HEK293 (cell line): ENCODE data around the gene PNCK.
A peak's percentile ranks its signal among the peaks of the same experiment; 100 is the strongest.

Experiments
- CTCF ChIP-seq: fragments of 450-650 bp; formaldehyde crosslinking; IDR thresholded peaks from 2 replicates; pipeline ENCODE4 v1.5.1; 2016; ENCODE audit warnings: missing biosample characterization, missing genetic modification characterization
- PRDM4 ChIP-seq: fragments of 450-650 bp; formaldehyde crosslinking; IDR thresholded peaks from 2 replicates; pipeline ENCODE4 v1.5.1; 2017; ENCODE audit warnings: missing biosample characterization, missing genetic modification characterization
- SP3 ChIP-seq: fragments of 450-650 bp; formaldehyde crosslinking; IDR thresholded peaks from 2 replicates; pipeline ENCODE4 v1.5.1; 2016; ENCODE audit warnings: missing biosample characterization, missing genetic modification characterization
- WT1 ChIP-seq: fragments of 450-650 bp; formaldehyde crosslinking; IDR thresholded peaks from 2 replicates; pipeline ENCODE4 v1.5.1; 2016; ENCODE audit warnings: missing biosample characterization, missing genetic modification characterization
- ZBTB26 ChIP-seq: fragments of 450-650 bp; formaldehyde crosslinking; optimal IDR thresholded peaks from 2 replicates; pipeline ENCODE3; 2016; ENCODE audit warnings: missing biosample characterization, mild to moderate bottlenecking, missing genetic modification characterization
- ZBTB8A ChIP-seq: fragments of 450-650 bp; formaldehyde crosslinking; IDR thresholded peaks from 2 replicates; pipeline ENCODE4 v1.5.1; 2016; ENCODE audit warnings: missing biosample characterization, missing genetic modification characterization
- ZNF114 ChIP-seq: fragments of 450-650 bp; formaldehyde crosslinking; IDR thresholded peaks from 2 replicates; pipeline ENCODE4 v1.5.0; 2017; ENCODE audit warnings: missing biosample characterization, missing genetic modification characterization
- ZNF184 ChIP-seq: fragments of 450-650 bp; IDR thresholded peaks from 2 replicates; pipeline ENCODE4 v1.5.1; 2018; ENCODE audit warnings: missing biosample characterization, mild to moderate bottlenecking, missing genetic modification characterization
- ZNF266 ChIP-seq: fragments of 450-650 bp; formaldehyde crosslinking; IDR thresholded peaks from 2 replicates; pipeline ENCODE4 v1.5.1; 2016; ENCODE audit warnings: missing biosample characterization, missing genetic modification characterization, low read depth
- ZNF366 ChIP-seq: fragments of 450-650 bp; formaldehyde crosslinking; conservative IDR thresholded peaks from 2 replicates; pipeline ENCODE4 v1.5.1; 2016; ENCODE audit warnings: missing biosample characterization, missing genetic modification characterization
- ZNF426 ChIP-seq: fragments of 450-650 bp; formaldehyde crosslinking; IDR thresholded peaks from 2 replicates; pipeline ENCODE4 v1.5.1; 2017; ENCODE audit warnings: missing biosample characterization, missing genetic modification characterization, mild to moderate bottlenecking, inconsistent platforms, moderate library complexity
- ZNF518A ChIP-seq: fragments of 450-650 bp; formaldehyde crosslinking; conservative IDR thresholded peaks from 2 replicates; pipeline ENCODE4 v1.5.1; 2016; ENCODE audit warnings: low read depth, missing biosample characterization, missing genetic modification characterization
- ZNF529 ChIP-seq: fragments of 450-650 bp; formaldehyde crosslinking; IDR thresholded peaks from 2 replicates; pipeline ENCODE4 v1.5.1; 2017; ENCODE audit warnings: missing genetic modification characterization, missing biosample characterization; ENCODE audit not compliant: insufficient replicate concordance
- ZNF530 ChIP-seq: fragments of 450-650 bp; formaldehyde crosslinking; IDR thresholded peaks from 2 replicates; pipeline ENCODE4 v1.5.1; 2016; ENCODE audit warnings: low read depth, missing biosample characterization, missing genetic modification characterization
- ZNF596 ChIP-seq: fragments of 450-650 bp; IDR thresholded peaks from 2 replicates; pipeline ENCODE4 v1.5.0; 2018; ENCODE audit warnings: missing biosample characterization, mild to moderate bottlenecking, missing genetic modification characterization, moderate library complexity
- ZNF600 ChIP-seq: fragments of 450-650 bp; formaldehyde crosslinking; IDR thresholded peaks from 2 replicates; pipeline ENCODE4 v1.5.1; 2016; ENCODE audit warnings: missing biosample characterization, missing genetic modification characterization
- ZNF629 ChIP-seq: fragments of 450-650 bp; formaldehyde crosslinking; IDR thresholded peaks from 2 replicates; pipeline ENCODE4 v1.5.1; 2017; ENCODE audit warnings: missing biosample characterization, missing genetic modification characterization
- ZNF670 ChIP-seq: fragments of 450-650 bp; formaldehyde crosslinking; IDR thresholded peaks from 2 replicates; pipeline ENCODE4 v1.5.1; 2016; ENCODE audit warnings: missing biosample characterization, missing genetic modification characterization, low read depth
- ZNF692 ChIP-seq: fragments of 450-650 bp; formaldehyde crosslinking; IDR thresholded peaks from 2 replicates; pipeline ENCODE4 v1.5.1; 2016; ENCODE audit warnings: missing biosample characterization, missing genetic modification characterization
- ZNF701 ChIP-seq: fragments of 450-650 bp; formaldehyde crosslinking; IDR thresholded peaks from 2 replicates; pipeline ENCODE4 v1.5.1; 2016; ENCODE audit warnings: missing biosample characterization, missing genetic modification characterization
- ZNF830 ChIP-seq: fragments of 450-650 bp; IDR thresholded peaks from 2 replicates; pipeline ENCODE4 v1.5.0; 2018; ENCODE audit warnings: missing biosample characterization, missing genetic modification characterization, low read depth, mild to moderate bottlenecking, moderate library complexity
- ZSCAN18 ChIP-seq: fragments of 450-650 bp; formaldehyde crosslinking; IDR thresholded peaks from 2 replicates; pipeline ENCODE4 v1.5.1; 2016; ENCODE audit warnings: missing biosample characterization, missing genetic modification characterization
- ZSCAN4 ChIP-seq: fragments of 450-650 bp; formaldehyde crosslinking; IDR thresholded peaks from 2 replicates; pipeline ENCODE4 v1.5.1; 2017; ENCODE audit warnings: missing biosample characterization, missing genetic modification characterization

PNCK gene

GRCh38 chrX:153688911-153689590 lies 15.4 kb upstream of the PNCK start (continued):
- TF ChIP-seq ZSCAN4 (tag by site-specific recombination) (peak; percentile 92), ZNF518A (tag by site-specific recombination) (no peak), SP3 (tag by site-specific recombination) (peak; percentile 33; the same call in 1 of the 2 replicates), PRDM4 (tag by site-specific recombination) (no peak), CTCF (no peak), ZNF692 (tag by site-specific recombination) (peak; percentile 79), ZNF670 (no peak), ZNF629 (tag by site-specific recombination) (no peak), WT1 (tag by site-specific recombination) (no peak), ZNF426 (tag by site-specific recombination) (no peak), ZSCAN18 (tag by site-specific recombination) (no peak), ZNF596 (tag by site-specific recombination) (no peak), ZBTB26 (peak; percentile 61), ZNF530 (tag by site-specific recombination) (no peak), ZNF366 (tag by site-specific recombination) (no peak), ZNF114 (no peak), ZNF701 (no peak), ZNF830 (tag by site-specific recombination) (no peak), ZNF600 (tag by site-specific recombination) (no peak), ZNF184 (tag by site-specific recombination) (no peak), ZNF529 (tag by site-specific recombination) (no peak), ZBTB8A (tag by site-specific recombination) (no peak), ZNF266 (tag by site-specific recombination) (no peak)
